CD4-positive, alpha-beta T cell (primary cell): ENCODE results near the gene GATA5. TPM values are rescaled to one million over a fixed set of nuclear protein-coding genes. Genes with fewer than 3 reads are reported as not detected.

Experiments used
- ATAC-seq: fragments of 200-7000 bp; cut with Tn5 transposase; one replicate; pipeline ENCODE4 v1.10.0; 2022; ENCODE audit warnings: mild to moderate bottlenecking; ENCODE audit not compliant: poor library complexity
- CTCF ChIA-PET: fragments of 350-600 bp; sonication (Branson Sonifier 250); formaldehyde crosslinking; loops from one replicate; lab custom pipeline; 2021; ENCODE audit warnings: antibody characterized with exemption, inconsistent platforms; lab: Charles Lee
- POLR2A ChIA-PET: fragments of 350-600 bp; sonication (Branson Sonifier 250); formaldehyde crosslinking; loops from one replicate; lab custom pipeline; 2021; ENCODE audit warnings: antibody characterized with exemption, inconsistent platforms; lab: Charles Lee
- DNase-seq, 14 experiments: peaks; one replicate each; pipeline ENCODE4 v3.0.0-alpha.2; 2013 to 2020; ENCODE audit warnings: mixed read lengths in 2 of 14
- H3K27ac ChIP-seq, 2 donors: one replicate each; pipeline versions ENCODE4 v1.5.1 to v1.7.0; 2013; ENCODE audit warnings: low read length in 2 of 2, low read depth in 1 of 2, mild to moderate bottlenecking in 1 of 2
- H3K27me3 ChIP-seq, 2 experiments: 1 replicate in 1 of 2; 2 replicates in 1 of 2; pipeline versions ENCODE4 v1.6.1 to v1.7.0; 2013; ENCODE audit warnings: low read length in 2 of 2, control low read depth in 1 of 2, mild to moderate bottlenecking in 1 of 2, moderate library complexity in 1 of 2; ENCODE audit not compliant: insufficient read depth in 2 of 2, control insufficient read depth in 1 of 2
- H3K36me3 ChIP-seq: one replicate; pipeline ENCODE4 v1.6.1; 2013; ENCODE audit warnings: low read length, control low read depth; ENCODE audit not compliant: insufficient read depth
- H3K4me1 ChIP-seq: one replicate; pipeline ENCODE4 v1.6.1; 2013; ENCODE audit warnings: low read length, control low read depth; ENCODE audit not compliant: insufficient read depth
- H3K4me3 ChIP-seq: one replicate; pipeline ENCODE4 v1.5.1; 2013; ENCODE audit warnings: mild to moderate bottlenecking, low read length, moderate library complexity
- H3K9me3 ChIP-seq, 2 experiments: 1 replicate in 1 of 2; 2 replicates in 1 of 2; pipeline versions ENCODE4 v1.6.1 to v1.7.0; 2013; ENCODE audit warnings: low read length in 2 of 2, mild to moderate bottlenecking in 2 of 2, control low read depth in 1 of 2, moderate library complexity in 1 of 2; ENCODE audit not compliant: control insufficient read depth in 1 of 2, insufficient read depth in 1 of 2
- H3K27ac Mint-ChIP-seq: one replicate; pipeline ENCODE4 v1.8.0; 2020; ENCODE audit warnings: mixed read lengths
- H3K27me3 Mint-ChIP-seq: one replicate; pipeline ENCODE4 v1.8.0; 2021; ENCODE audit warnings: mixed read lengths
- H3K36me3 Mint-ChIP-seq: one replicate; pipeline ENCODE4 v1.8.0; 2021; ENCODE audit warnings: low read depth, mixed read lengths
- H3K4me1 Mint-ChIP-seq: one replicate; pipeline ENCODE4 v1.8.0; 2021; ENCODE audit warnings: low read depth, mixed read lengths
- H3K4me3 Mint-ChIP-seq: one replicate; pipeline ENCODE4 v1.8.0; 2020; ENCODE audit warnings: mild to moderate bottlenecking, mixed read lengths
- H3K9me3 Mint-ChIP-seq: one replicate; pipeline ENCODE4 v1.8.0; 2020; ENCODE audit warnings: mixed read lengths
- CTCF ChIP-seq: fragments of 200-600 bp; IDR thresholded peaks from one replicate; pipeline ENCODE4 v1.8.0; 2022; ENCODE audit warnings: antibody characterized with exemption, mild to moderate bottlenecking
- intact Hi-C, 2 experiments: fragments of 100-400 bp; cut with DNase I in 1 of 2; cut with micrococcal nuclease in 1 of 2; formaldehyde crosslinking; loops; one replicate each; pipeline versions ENCODE4 v1.15.1 to v1.9.0; 2023 to 2025; cut with DNase I, micrococcal nuclease
- total RNA-seq, 174 experiments: library from RNA in 2 of 174; stranded (reverse) in 2 of 174; gene quantifications; one replicate each; pipeline ENCODE4 v1.2.3 and lab custom pipeline; 2021 to 2026

Gene GATA5
- total RNA-seq, 2 experiments from 2014 or later = not detected

GRCh38 chr20:62444286-62444685 lies 31.5 kb downstream of the GATA5 start:
- POLR2A ChIA-PET = no interaction called here
- Histone ChIP-seq H3K27me3 (peaks cover 2 to 5% of the 10 kb centered on the region in 2 experiments), H3K27ac (no peak overlapping the region), H3K4me3 (no peak overlapping the region), H3K9me3 (peaks cover 0 to 3% of the 10 kb centered on the region in 2 experiments), H3K4me1 (no peaks in the 10 kb centered on the region), H3K36me3 (no peaks in the 10 kb centered on the region)
- no peaks in the 10 kb centered on the region for H3K36me3 Mint-ChIP-seq
- no peaks in the 10 kb centered on the region for H3K4me1 Mint-ChIP-seq
- DNase-seq = no peak
- ATAC-seq = no peak
- peaks cover 12% of the 10 kb centered on the region for H3K27me3 Mint-ChIP-seq
- no peak overlapping the region for H3K27ac Mint-ChIP-seq
- intact Hi-C loops = no loop called here
- no peaks in the 10 kb centered on the region for H3K9me3 Mint-ChIP-seq
- H3K4me3 Mint-ChIP-seq = no peak overlapping the region
- CTCF ChIA-PET = no interaction called here
- no peak for TF ChIP-seq CTCF

- intact Hi-C loops = no loop called here
- no peak for TF ChIP-seq CTCF
- Histone ChIP-seq H3K4me1 (no peaks in the 10 kb centered on the region), H3K4me3 (no peak overlapping the region), H3K27ac (no peak overlapping the region), H3K27me3 (peaks cover 2 to 5% of the 10 kb centered on the region in 2 experiments), H3K36me3 (no peaks in the 10 kb centered on the region), H3K9me3 (peaks cover 0 to 7% of the 10 kb centered on the region in 2 experiments)
- Mint-ChIP-seq H3K27ac (no peak overlapping the region), H3K36me3 (no peaks in the 10 kb centered on the region), H3K4me1 (no peaks in the 10 kb centered on the region), H3K27me3 (peaks cover 6% of the 10 kb centered on the region), H3K4me3 (no peak overlapping the region), H3K9me3 (no peaks in the 10 kb centered on the region)
- DNase-seq = no peak
- ChIA-PET POLR2A (no interaction called here), CTCF (no interaction called here)
- ATAC-seq = no peak
Observed at GRCh38 chr20:62441987-62442539, 33.7 kb downstream of the GATA5 start.

GRCh38 chr20:62439218-62439617 lies 36.6 kb downstream of the GATA5 start:
- no peak for ATAC-seq
- H3K9me3 Mint-ChIP-seq = no peaks in the 10 kb centered on the region
- no peaks in the 10 kb centered on the region for H3K4me1 Mint-ChIP-seq
- ChIA-PET POLR2A (no interaction called here), CTCF (no interaction called here)
- no peaks in the 10 kb centered on the region for H3K36me3 ChIP-seq
- no peak overlapping the region for H3K4me3 Mint-ChIP-seq
- H3K4me3 ChIP-seq = no peak overlapping the region
- H3K27me3 Mint-ChIP-seq = peaks cover 23% of the 10 kb centered on the region
- H3K27ac ChIP-seq = no peak overlapping the region
- no peaks in the 10 kb centered on the region for H3K4me1 ChIP-seq
- peak in 1 of 14 experiments; percentile 16 for DNase-seq
- TF ChIP-seq CTCF = no peak
- peaks cover 2 to 17% of the 10 kb centered on the region in 2 experiments for H3K27me3 ChIP-seq
- no peak overlapping the region for H3K27ac Mint-ChIP-seq
- peaks cover 0 to 10% of the 10 kb centered on the region in 2 experiments for H3K9me3 ChIP-seq
- no peaks in the 10 kb centered on the region for H3K36me3 Mint-ChIP-seq
- intact Hi-C loops = no loop called here
